GM18508 (cell line): ENCODE measurements around the gene MIAT.
"Not testable (repeated sequence)": the region's sequence is repeated elsewhere in the genome, so short reads cannot be mapped to it uniquely, and the experiment has no call there.

ENCODE experiments used
- ATAC-seq: cut with Tn5 transposase; IDR thresholded peaks from one replicate; pipeline ENCODE4 v1.9.1; 2021; ENCODE audit warnings: moderate number of reproducible peaks; ENCODE audit not compliant: insufficient read depth, unreplicated experiment

MIAT gene

GRCh38 chr22:26690654-26691376, 33.4 kb downstream of the MIAT start:
- no peak for ATAC-seq

- no peak for ATAC-seq
Observed at GRCh38 chr22:26691377-26691716, 34.0 kb downstream of the MIAT start.

- no peak for ATAC-seq
Observed at GRCh38 chr22:26692215-26692614, 34.8 kb downstream of the MIAT start.

GRCh38 chr22:26697151-26697550, 39.8 kb downstream of the MIAT start:
- ATAC-seq: no peak

- no peak for ATAC-seq
Observed at GRCh38 chr22:26700462-26700861, 43.1 kb downstream of the MIAT start.

GRCh38 chr22:26700886-26701285, 43.5 kb downstream of the MIAT start:
- no peak for ATAC-seq

- no peak for ATAC-seq
Observed at GRCh38 chr22:26701323-26701722, 43.9 kb downstream of the MIAT start.

GRCh38 chr22:26702906-26703830, 45.8 kb downstream of the MIAT start:
- no peak for ATAC-seq

GRCh38 chr22:26705379-26705778, 48.0 kb downstream of the MIAT start:
- ATAC-seq: not testable (repeated sequence)

- no peak for ATAC-seq
Observed at GRCh38 chr22:26707090-26707489, 49.7 kb downstream of the MIAT start.

GRCh38 chr22:26707581-26707980, 50.2 kb downstream of the MIAT start:
- no peak for ATAC-seq

- no peak for ATAC-seq
Observed at GRCh38 chr22:26708256-26709009, 51.0 kb downstream of the MIAT start.

- ATAC-seq: no peak
Observed at GRCh38 chr22:26709617-26710390, 52.4 kb downstream of the MIAT start.

GRCh38 chr22:26711205-26711963, 54.0 kb downstream of the MIAT start:
- ATAC-seq: no peak

- ATAC-seq: no peak
Observed at GRCh38 chr22:26712158-26712557, 54.8 kb downstream of the MIAT start.

- ATAC-seq: no peak
Observed at GRCh38 chr22:26713823-26714449, 56.5 kb downstream of the MIAT start.

GRCh38 chr22:26714971-26715370, 57.6 kb downstream of the MIAT start:
- ATAC-seq: no peak

GRCh38 chr22:26715392-26715936, 58.1 kb downstream of the MIAT start:
- no peak for ATAC-seq

GRCh38 chr22:26718488-26718887, 61.1 kb downstream of the MIAT start:
- no peak for ATAC-seq
